ENCODE results near the gene TRPM4. TPM values are rescaled to one million over a fixed set of nuclear protein-coding genes. Genes with fewer than 3 reads are reported as not detected.
"Not testable (repeated sequence)": the region's sequence is repeated elsewhere in the genome, so short reads cannot be mapped to it uniquely, and the experiment has no call there.

TRPM4 gene
- total RNA-seq, 1 donor from 2014 or later, result 35.5 TPM

DNA sequence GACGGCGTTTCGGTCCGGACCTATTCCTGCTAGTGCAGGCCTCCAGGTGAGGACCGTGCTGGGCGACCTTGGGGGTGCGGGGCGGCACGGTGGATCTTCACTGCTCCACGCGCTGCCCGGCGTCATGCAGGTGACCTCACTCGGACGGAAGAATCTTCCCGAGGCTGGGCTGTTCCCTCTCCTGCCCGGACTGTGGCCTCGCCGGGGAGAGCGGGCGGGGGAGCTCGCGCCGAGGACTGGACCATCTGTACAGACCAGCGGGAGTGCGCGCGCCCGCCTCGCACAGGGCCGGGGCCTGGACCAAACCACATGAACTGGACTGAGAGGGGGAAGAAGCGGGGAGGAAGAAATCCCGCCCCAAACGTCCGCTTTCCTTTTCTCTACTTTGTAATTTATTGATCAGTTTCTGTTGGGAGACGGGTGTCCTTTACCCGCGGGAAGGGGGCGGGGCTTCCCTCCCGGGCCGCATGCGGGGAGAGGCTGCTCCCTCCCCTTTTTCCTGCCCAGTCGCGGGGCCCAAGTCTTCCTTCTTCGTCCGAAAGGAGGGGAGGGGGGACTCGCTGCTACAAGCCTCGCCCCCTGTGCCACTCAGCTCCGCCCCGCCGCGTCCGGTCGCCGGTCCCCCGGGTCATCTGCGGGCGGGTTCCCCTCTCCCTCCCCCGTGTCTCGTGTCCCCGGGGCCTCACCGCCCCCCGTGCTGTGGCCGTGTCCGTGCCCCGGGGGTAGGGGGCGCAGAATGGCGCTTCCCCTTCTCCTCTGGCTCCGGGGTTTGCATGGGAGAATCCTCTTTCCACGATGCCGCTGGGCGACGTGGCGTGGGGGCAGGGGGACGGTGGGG lies 7.3 kb upstream of the TRPM4 start:
- no peak for DNase-seq (ENCODE audit: extremely low read depth, low read depth, low spot score)

DNA sequence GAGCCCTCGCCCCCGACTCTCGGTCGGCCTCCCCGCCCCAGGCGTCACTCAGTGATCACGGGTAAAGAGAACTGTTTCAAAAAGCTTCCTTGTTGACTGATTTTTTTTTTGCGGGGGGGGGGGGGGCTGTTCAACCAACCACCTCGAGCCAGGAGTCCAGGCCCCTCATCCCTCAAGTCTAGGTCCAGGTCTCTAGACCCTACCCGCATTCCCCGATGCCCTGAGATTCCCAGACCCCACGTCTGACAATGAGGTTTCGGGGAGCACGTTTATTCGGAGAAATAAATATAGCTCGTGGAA lies 6.7 kb upstream of the TRPM4 start:
- DNase-seq (ENCODE audit: extremely low read depth, low read depth, low spot score), result no peak

DNA sequence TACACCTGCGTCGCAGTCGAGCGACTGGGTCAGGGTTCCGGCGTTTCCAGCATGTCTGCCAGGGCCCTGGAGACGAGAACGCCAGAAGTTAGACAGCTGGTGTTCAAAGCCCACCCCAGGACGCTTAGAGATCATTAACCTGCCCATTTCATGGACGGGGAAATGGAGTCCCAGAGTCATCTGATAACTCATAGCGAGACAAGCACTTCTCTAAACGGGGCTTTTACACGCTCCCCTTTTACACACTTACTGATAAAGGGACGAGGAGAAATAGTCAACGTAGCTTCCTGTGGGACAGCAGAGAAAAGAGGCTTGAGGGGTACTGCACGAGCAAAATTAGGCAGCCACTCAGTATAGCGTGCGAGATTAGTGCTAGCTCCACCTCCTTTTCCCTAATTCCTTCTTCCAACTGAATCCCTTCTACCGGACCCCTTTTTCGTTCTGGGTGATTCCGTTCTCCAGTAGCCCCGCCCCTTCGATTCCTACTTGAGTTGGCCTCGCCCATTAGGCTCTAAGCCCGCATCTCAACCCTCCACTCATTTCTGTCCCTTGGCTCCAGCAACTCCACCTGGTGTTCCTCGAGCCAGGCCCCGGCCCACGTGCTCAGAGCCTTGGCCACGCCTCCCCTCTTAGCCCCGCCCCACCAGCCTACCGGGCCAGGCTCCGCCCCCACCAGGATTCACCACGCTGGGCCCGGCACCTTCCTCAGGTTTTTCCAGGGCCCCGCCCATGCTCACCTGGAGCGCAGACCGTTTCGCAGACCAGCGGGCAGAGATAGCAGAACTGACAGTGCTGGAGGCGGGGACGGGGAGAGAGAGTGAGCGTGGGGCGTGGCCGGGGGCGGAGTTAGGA lies 6.1 kb upstream of the TRPM4 start:
- no peak for DNase-seq (ENCODE audit: extremely low read depth, low read depth, low spot score)

DNA sequence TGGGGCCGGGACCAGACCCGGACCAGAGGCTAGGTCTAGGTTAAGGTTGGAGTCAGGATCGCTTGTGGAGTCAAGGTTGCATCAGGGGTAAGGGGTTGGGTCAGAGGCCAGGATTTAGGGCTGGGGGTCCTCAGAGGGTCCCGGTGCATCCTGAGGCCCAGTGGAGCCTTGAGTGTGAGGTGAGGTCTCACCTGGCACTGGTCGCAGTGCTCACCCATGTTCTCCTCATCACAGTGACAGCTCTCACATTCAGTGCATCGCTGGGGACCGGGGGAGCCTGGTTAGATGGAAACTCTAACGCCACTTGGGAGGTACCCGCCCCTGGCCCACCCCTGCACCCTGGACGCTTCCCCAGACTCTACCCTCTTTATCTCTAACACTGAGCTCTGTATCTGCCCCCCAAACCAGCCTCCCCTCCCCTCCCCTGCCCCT lies 5.5 kb upstream of the TRPM4 start:
- DNase-seq (ENCODE audit: extremely low read depth, low read depth, low spot score), result no peak

DNA sequence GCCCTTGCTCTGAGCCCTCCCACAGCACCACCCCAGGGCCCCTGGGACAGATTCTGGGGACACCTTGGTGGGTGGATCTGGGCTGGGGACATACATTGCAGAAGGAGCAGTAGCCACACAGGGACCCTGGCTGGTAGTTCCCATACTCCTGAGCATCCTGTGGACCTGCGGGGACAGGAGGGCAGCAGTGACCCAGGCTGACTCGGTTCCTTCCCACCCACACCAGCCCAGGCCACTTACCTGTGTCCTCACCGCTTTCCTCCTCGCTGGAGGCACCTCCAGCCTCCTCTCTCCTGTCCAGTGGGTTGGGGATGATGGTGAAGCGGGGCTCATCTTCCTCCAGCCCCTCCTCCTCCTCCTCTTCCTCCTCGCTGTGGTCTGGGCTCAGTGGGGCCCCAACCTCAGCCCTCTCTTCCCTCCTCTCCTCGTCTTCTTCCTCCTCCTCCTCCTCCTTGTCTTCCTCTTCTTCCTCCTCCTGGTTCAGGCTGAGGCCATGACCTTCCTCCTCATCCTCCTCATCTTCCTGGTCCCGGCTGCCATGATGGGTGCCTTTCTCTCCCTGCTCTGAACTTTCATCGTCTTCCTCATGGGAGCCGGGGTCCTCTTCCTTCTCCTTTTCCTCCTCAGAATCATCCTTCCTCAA lies 4.3 kb upstream of the TRPM4 start:
- DNase-seq (ENCODE audit: extremely low read depth, low read depth, low spot score), result no peak

DNA sequence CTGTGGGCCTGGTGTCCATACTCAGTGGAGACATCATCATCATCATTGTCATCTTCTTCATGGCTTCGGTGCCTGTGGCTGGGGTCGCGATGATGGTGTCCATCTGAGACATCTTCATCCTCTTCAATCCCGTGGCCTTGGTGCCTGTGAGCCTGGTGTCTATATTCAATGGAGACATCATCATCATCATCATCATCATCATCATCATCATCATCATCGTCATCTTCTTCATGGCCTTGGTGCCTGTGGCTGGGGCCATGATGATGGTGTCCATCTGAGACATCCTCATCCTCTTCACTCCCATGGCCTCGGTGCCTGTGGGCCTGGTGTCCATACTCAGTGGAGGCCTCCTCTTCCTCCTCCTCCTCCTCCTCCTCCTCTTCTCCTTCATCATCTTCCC lies 3.3 kb upstream of the TRPM4 start:
- DNase-seq (ENCODE audit: extremely low read depth, low read depth, low spot score), result no peak

DNA sequence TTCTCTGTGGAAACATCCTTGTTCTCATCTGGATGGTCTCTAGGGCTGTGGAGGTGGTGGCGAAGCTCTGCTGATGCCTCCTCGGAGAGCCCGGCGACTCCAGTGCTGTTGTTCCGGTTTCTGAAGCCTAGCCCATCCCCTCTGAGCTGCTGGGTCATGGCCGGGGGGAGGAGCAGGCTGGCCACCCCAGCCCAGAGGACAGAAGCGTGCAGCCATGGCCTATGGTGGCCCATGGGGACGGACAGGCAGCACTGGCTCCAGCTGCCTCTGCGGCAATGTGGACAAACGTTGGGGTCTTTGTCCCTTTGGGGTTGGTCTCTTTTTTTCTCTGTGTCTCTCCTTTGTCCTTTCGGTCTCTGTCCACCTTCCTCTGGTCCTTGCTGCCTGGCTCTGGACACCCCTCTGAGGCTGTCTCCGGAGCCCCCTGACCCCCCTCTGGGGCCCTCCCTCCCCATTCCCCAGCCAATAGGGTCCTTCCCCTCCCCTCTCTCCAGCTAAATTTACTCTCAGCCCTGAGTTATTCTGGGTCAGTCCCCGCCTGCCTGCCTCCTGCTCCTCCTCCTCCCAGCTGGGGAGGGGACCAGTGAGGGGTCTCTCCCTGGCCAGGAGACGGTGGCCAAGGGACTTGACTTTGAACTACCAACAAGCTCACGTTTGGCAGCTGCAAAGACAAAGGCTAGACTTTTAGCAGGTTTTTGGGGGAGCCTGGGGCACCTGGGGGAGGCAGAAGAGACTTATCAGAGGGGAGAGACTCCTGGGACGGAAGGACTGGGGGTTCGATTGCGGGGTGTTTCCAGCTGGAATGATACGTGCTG lies 2.4 kb upstream of the TRPM4 start, which contains the start of gene HRC:
Gene HRC (minus strand): TSS at position 392 of the 815 bp plus-strand sequence. CDS start 159 bp downstream, at position 233.
- DNase-seq (ENCODE audit: extremely low read depth, low read depth, low spot score), result no peak

DNA sequence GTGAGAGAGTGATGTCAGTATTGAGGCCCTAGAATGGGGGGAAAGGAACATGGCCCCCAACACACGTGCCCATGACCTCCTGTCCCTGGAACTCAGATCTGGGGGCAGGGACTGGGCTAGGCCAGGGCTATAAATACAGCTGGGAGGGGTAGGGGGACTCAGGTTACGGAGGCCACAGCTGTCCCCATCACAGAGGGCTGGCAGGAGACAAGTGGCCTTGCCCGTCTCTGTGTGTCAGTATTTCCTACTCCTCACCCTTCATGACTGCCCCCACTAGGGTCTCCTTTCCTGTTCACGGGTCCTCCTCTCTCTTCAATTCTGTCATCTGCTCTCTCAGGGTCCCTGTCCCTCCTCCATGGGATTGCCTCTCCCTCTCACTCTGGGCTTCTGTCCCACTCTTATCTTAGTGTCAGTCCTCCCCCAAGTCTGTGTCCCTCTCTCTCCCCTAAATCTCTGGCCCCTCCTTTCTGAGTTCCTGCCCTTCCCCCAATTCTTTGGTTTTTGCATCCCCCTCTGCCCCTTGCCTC lies 1.7 kb upstream of the TRPM4 start:
- no peak for DNase-seq (ENCODE audit: extremely low read depth, low read depth, low spot score)

DNA sequence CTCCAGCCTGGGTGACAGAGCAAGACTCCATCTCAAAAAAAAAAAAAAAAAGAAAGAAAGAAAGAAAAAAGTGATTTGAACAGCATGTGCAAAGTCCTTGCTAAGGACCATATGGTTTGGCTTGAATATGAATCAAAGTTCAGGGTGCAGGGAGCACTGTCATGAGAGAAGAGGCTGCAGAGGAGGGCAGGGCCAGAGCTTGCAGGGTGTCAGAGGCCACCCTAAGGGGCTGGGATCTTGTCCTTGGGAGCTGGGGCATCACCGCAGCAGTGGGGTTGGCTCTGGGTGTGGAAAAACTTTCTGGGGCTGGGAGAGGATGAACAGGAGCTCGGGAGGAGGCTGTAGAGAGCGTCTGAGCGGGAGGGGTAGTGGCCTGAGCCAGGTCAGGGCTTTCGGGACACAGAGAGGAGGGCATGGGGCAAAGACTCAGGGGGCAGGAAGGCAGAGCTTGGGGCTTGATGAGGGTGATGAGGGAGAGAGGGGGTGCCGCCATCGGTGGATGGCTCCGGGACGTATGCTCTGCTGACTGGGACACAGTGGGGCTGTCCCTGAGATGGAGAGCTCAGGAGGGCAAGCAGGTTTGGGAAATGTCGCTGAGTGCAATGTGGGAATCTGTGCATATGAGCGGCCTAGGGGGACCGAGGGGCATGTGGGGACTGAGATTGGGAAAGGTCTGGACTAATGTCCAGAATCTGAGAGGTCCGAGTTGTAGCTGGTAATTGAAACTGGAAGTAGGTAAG lies 3.0 kb downstream of the TRPM4 start:
- DNase-seq (ENCODE audit: extremely low read depth, low read depth, low spot score), result no peak

DNA sequence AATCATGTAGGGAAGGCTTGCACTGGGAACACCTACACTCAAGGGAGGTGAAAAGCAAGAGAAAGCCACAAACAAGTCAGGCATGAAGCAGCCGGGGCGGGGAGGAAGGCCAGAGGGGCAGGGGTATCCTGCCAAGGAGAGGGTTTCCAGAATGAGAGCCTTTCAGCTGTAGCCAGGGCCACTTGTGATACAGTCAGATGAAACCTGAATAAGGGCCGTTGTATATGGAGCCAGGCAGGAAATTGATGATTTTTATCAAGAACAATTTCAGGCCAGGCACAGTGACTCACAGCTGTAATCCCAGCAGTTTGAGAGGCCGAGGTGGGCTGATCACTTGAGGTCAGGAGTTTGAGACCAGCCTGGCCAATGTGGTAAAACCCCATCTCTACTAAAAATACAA lies 4.4 kb downstream of the TRPM4 start:
- no peak for DNase-seq (ENCODE audit: extremely low read depth, low read depth, low spot score)

DNA sequence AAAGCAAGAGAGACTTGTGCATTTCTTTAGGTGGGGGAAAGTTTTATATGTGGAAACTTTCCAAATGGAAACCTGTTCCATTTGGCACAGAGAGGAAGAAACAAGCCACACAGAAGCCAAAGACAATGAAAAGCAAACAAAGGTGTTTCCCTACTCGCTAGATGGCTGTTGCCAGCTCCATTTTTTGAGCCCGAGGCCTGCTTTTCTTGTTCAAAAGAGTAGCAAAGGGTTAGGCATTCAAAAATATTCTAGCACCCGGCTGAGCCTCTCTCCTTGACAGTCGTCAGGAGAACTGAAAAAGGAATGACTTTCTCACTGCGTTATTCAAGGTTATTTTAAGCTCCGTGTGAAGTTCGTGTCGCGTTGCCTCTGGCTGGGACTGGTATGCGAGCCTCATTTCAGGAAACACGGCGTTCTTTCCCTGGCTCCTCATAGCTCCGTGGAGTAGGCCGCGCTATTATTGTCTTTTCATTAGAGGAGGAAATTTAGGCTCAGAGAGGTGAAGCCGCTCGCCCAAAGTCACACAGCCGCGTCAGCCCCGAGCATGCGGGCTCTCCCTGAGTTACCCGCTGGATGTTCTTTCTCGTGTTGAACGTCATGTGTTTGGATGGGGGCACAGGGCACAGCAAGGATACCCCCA lies 7.6 kb downstream of the TRPM4 start:
- DNase-seq (ENCODE audit: extremely low read depth, low read depth, low spot score), result peak; percentile 36

DNA sequence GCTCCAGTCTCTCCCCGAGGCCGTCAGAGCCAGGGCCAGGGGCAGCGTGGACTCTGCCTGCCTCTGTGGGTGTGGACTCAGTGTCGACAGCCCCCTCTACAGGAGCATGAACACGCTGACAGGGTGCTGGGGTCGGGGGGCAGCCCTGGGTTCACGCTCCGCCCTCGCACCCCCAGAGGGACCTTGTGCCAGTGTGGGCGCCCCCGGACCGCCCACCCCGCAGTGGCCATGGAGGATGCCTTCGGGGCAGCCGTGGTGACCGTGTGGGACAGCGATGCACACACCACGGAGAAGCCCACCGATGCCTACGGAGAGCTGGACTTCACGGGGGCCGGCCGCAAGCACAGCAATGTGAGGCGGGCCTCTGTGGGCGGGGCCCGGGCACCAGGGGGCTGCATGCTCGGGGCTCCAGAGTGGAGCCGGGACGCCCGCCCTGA lies 8.3 kb downstream of the TRPM4 start:
- DNase-seq (ENCODE audit: extremely low read depth, low read depth, low spot score), result no peak

DNA sequence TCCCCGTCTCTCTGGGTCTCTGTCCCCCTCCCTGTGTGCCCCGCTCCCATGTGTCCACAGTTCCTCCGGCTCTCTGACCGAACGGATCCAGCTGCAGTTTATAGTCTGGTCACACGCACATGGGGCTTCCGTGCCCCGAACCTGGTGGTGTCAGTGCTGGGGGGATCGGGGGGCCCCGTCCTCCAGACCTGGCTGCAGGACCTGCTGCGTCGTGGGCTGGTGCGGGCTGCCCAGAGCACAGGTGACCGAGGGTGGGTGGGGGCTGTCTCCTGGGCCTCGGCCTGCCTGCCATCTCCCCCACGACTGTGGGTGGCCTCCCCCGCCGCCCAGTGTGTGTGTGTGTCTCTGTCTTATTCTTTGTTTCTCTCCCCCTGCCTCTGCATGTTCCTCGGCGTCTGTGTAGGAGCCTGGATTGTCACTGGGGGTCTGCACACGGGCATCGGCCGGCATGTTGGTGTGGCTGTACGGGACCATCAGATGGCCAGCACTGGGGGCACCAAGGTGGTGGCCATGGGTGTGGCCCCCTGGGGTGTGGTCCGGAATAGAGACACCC lies 10.3 kb downstream of the TRPM4 start:
- no peak for DNase-seq (ENCODE audit: extremely low read depth, low read depth, low spot score)

DNA sequence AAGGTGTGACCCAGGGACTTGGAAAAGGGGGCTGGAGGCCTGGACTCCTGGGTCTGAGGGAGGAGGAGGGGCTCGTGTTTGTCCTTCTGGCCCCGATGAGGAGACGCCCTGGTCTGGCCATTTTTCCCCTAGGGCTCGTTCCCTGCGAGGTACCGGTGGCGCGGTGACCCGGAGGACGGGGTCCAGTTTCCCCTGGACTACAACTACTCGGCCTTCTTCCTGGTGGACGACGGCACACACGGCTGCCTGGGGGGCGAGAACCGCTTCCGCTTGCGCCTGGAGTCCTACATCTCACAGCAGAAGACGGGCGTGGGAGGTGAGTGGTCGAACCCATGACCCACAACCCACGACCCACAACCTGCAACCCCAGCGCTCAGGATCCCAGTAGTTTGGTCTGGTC lies 10.8 kb downstream of the TRPM4 start:
- no peak for DNase-seq (ENCODE audit: extremely low read depth, low read depth, low spot score)

DNA sequence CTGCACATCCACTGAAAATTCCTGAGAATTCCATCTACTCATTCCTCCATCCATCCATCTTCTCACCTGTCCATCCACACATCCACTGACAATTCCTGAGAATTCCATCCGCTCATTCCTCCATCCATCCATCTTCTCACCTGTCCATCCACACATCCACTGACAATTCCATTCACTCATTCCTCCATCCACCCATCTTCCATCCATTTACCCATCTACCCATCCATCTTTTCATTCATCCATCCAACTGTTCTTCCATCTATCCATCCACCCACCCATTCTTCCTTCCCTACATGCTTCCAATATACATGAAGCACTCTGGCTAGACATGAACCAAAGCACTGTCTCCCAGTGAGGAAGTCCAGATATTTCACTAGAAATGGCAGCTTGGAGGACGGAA lies 15.6 kb downstream of the TRPM4 start:
- no peak for DNase-seq (ENCODE audit: extremely low read depth, low read depth, low spot score)

DNA sequence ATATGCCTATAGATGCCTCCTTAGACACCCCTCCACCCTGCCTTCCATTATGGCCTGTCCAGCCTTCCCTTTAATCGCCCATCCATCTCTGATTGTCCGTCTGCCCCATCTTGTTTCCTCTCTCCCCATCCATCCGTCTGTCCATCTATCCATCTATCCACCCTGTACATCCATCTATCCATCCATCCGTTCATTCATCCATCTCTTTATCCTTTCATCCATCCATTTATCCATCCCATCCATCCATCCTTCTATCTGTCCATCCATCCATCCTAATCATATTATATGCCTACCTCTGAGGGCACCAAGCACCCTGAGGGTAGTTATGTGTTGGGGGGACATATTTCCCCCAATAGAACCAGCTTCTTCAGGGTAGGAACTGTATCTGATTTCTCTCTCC lies 23.1 kb downstream of the TRPM4 start:
- DNase-seq (ENCODE audit: extremely low read depth, low read depth, low spot score), result no peak

DNA sequence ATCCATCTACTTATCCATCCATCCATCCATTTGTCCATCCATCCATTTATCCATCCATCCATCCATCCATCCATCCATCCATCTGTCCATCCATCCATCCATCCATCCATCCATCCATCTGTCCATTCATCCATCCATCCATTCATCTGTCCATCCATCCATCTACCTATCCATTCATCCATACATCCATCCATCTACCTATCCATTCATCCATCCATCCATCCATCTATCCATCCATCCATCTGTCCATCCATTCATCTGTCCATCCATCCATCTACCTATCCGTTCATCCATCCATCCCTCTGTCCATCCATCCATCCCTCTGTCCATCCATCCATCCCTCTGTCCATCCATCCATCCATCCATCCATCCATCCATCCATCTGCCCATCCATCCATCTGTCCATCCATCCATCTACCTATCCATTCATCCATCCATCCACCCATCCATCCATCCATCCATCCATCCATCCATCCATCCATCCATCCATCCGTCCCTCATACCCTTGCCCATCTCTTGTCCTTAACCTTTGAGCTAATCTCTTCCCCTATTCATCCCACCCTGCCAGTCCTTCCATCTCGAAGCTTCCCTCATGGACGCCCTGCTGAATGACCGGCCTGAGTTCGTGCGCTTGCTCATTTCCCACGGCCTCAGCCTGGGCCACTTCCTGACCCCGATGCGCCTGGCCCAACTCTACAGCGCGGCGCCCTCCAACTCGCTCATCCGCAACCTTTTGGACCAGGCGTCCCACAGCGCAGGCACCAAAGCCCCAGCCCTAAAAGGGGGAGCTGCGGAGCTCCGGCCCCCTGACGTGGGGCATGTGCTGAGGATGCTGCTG lies 24.6 kb downstream of the TRPM4 start:
- not testable (repeated sequence) for DNase-seq (ENCODE audit: extremely low read depth, low read depth, low spot score)

DNA sequence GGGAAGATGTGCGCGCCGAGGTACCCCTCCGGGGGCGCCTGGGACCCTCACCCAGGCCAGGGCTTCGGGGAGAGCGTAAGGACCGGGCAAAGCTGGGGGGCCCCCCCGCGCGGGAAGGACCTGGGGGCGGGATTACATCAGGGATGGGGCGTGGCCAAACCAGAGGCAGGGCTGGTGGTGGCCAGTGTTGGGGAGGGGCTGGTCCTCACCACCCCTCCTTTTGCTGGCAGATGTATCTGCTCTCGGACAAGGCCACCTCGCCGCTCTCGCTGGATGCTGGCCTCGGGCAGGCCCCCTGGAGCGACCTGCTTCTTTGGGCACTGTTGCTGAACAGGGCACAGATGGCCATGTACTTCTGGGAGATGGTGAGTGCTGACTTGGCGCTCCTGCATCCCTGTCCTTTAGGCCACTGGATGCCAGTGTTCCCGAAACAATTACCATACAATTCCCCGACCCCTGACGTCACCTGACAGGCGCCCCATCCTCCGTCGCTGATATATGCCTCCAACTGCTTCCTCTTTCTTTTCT lies 25.3 kb downstream of the TRPM4 start:
- DNase-seq (ENCODE audit: extremely low read depth, low read depth, low spot score), result no peak

All from glomerular endothelial cell (primary cell).